ENCODE results near the gene SLC50A1.

DNA sequence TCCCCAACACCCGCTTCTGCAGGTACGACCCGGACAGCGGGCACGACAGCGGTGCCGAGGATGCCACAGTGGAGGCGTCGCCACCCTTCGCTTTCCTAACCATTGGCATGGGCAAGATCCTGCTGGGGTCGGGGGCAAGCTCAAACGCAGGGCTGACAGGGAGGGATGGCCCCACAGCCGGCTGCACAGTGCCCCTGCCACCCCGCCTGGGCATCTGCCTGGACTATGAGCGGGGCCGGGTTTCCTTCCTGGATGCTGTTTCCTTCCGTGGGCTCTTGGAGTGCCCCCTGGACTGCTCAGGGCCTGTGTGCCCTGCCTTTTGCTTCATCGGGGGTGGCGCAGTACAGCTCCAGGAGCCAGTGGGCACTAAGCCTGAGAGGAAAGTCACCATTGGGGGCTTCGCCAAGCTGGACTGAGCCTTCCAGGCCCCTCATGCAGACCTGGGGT, 48.1 kb downstream of the SLC50A1 start:
- TF ChIP-seq, protein P1, sequence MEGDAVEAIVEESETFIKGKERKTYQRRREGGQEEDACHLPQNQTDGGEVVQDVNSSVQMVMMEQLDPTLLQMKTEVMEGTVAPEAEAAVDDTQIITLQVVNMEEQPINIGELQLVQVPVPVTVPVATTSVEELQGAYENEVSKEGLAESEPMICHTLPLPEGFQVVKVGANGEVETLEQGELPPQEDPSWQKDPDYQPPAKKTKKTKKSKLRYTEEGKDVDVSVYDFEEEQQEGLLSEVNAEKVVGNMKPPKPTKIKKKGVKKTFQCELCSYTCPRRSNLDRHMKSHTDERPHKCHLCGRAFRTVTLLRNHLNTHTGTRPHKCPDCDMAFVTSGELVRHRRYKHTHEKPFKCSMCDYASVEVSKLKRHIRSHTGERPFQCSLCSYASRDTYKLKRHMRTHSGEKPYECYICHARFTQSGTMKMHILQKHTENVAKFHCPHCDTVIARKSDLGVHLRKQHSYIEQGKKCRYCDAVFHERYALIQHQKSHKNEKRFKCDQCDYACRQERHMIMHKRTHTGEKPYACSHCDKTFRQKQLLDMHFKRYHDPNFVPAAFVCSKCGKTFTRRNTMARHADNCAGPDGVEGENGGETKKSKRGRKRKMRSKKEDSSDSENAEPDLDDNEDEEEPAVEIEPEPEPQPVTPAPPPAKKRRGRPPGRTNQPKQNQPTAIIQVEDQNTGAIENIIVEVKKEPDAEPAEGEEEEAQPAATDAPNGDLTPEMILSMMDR (optimal IDR thresholded peaks at IDR 0.05 in 1 of 3, IDR thresholded peaks at IDR 0.05 in 1 of 3, conservative IDR thresholded peaks at IDR 0.05 in 1 of 3; ENCODE audit: extremely low read depth in 1 of 3, insufficient read depth in 2 of 3, low read length in 3 of 3) = no peak
- TF ChIP-seq EZH2 (IDR thresholded peaks at IDR 0.05; ENCODE audit: low read length) = no peak
